Embryonic facial prominence (tissue), 1 donor: ENCODE results near the gene METRNL.
"Not testable (repeated sequence)": the region's sequence is repeated elsewhere in the genome, so short reads cannot be mapped to it uniquely, and the experiment has no call there.

ENCODE experiments used
- DNase-seq: peaks from one replicate; pipeline ENCODE4 v3.0.0-alpha.2; 2016; ENCODE audit errors: extremely low spot score

METRNL gene

GRCh38 chr17:83079352-83079747 lies at the start of gene METRNL:
METRNL (plus strand) TSS chr17:83079609; CDS start chr17:83079816, 207 bp downstream.
- no peak for DNase-seq

GRCh38 chr17:83030432-83030831 lies 49.0 kb upstream of the METRNL start:
- DNase-seq = no peak

- DNase-seq = no peak
Observed at GRCh38 chr17:83031321-83031945, 48.0 kb upstream of the METRNL start.

- DNase-seq = not testable (repeated sequence)
Observed at GRCh38 chr17:83031946-83032451, 47.4 kb upstream of the METRNL start.

GRCh38 chr17:83032781-83033180 lies 46.6 kb upstream of the METRNL start:
- DNase-seq = no peak

GRCh38 chr17:83034525-83034924 lies 44.9 kb upstream of the METRNL start:
- no peak for DNase-seq

- no peak for DNase-seq
Observed at GRCh38 chr17:83035722-83036121, 43.7 kb upstream of the METRNL start.

GRCh38 chr17:83036193-83036592 lies 43.2 kb upstream of the METRNL start:
- no peak for DNase-seq

- no peak for DNase-seq
Observed at GRCh38 chr17:83036666-83037065, 42.7 kb upstream of the METRNL start.

- no peak for DNase-seq
Observed at GRCh38 chr17:83037084-83037873, 42.1 kb upstream of the METRNL start.

- DNase-seq = peak; percentile 39
Observed at GRCh38 chr17:83037874-83038165, 41.6 kb upstream of the METRNL start.

GRCh38 chr17:83038983-83039382 lies 40.4 kb upstream of the METRNL start:
- DNase-seq = not testable (repeated sequence)

- DNase-seq = no peak
Observed at GRCh38 chr17:83041305-83041704, 38.1 kb upstream of the METRNL start.

GRCh38 chr17:83042522-83043158 lies 36.8 kb upstream of the METRNL start:
- no peak for DNase-seq

GRCh38 chr17:83044479-83044878 lies 34.9 kb upstream of the METRNL start:
- DNase-seq = not testable (repeated sequence)

- no peak for DNase-seq
Observed at GRCh38 chr17:83046448-83047181, 32.8 kb upstream of the METRNL start.

- no peak for DNase-seq
Observed at GRCh38 chr17:83047182-83047478, 32.3 kb upstream of the METRNL start.

GRCh38 chr17:83047818-83048475 lies 31.5 kb upstream of the METRNL start:
- not testable (repeated sequence) for DNase-seq

GRCh38 chr17:83050651-83051395 lies 28.6 kb upstream of the METRNL start:
- no peak for DNase-seq

- DNase-seq = peak; percentile 93
Observed at GRCh38 chr17:83051396-83052240, 27.8 kb upstream of the METRNL start.
